Measurements from ENCODE around the gene CD34. TPM values are rescaled to one million over a fixed set of nuclear protein-coding genes. Genes with fewer than 3 reads are reported as not detected.

Gene CD34
- total RNA-seq, 1 experiment from 2014 or later, result 0.35 TPM

DNA sequence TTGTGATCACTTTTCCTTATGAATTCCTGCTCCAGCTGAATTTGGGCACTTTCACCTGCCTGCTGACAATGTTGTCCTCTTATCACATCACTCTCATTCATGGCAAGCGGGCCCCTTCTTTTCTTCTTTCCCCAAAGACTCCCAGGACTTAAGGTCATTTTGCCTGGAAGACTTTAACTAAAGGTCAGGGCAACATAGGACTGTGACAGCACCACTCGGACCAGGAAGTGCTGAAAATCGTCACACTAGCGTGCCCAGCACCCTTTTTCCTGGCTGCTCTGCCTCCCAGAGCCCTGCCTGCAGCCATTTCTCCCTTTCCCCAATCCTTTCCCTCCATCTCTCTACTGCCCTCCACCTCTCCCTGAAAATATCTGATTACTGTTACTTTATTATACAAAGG lies 35.4 kb downstream of the CD34 start:
- H3K4me2 ChIP-seq (ENCODE audit: insufficient read depth, insufficient read length, low read length), result no peak overlapping the region
- no peaks in the 10 kb centered on the region for H4K20me1 ChIP-seq (ENCODE audit: control insufficient read depth, insufficient read depth, insufficient read length)
- H3K27ac ChIP-seq (ENCODE audit: insufficient read length, low read depth, low read length), result no peak overlapping the region
- no peak overlapping the region for H4K5ac ChIP-seq (ENCODE audit: insufficient read length, low read depth, low read length)
- H3K79me1 ChIP-seq (ENCODE audit: insufficient read depth, low read depth, low read length, poor library complexity, severe bottlenecking), result no peaks in the 10 kb centered on the region
- H3K14ac ChIP-seq (ENCODE audit: insufficient read depth, low read length), result no peak overlapping the region
- H2BK15ac ChIP-seq (ENCODE audit: low read depth, low read length), result no peak overlapping the region
- Mint-ChIP-seq H3K27me3 (ENCODE audit: low read depth) (peaks cover 19% of the 10 kb centered on the region), H3K9me3 (no peaks in the 10 kb centered on the region), H3K4me3 (no peak overlapping the region), H3K4me1 (peaks cover 7 to 10% of the 10 kb centered on the region in 2 experiments), H3K27ac (no peak overlapping the region), H3K36me3 (ENCODE audit: insufficient read depth in 1 of 3, low read depth in 3 of 3) (no peaks in the 10 kb centered on the region)
- no peak overlapping the region for H2AFZ ChIP-seq (ENCODE audit: low read length)
- no peak overlapping the region for H2BK120ac ChIP-seq (ENCODE audit: low read depth, low read length, poor library complexity, severe bottlenecking)
- no CpG with 5 or more reads among the region's 4 CpGs for WGBS (ENCODE audit: extremely low coverage, insufficient read length, low lambda C conversion rate)
- H3K9me3 ChIP-seq (ENCODE audit: control insufficient read depth, low read depth, low read length), result no peaks in the 10 kb centered on the region
- no peaks in the 10 kb centered on the region for H3K23me2 ChIP-seq (ENCODE audit: insufficient read length, low read depth, low read length, poor library complexity, severe bottlenecking)
- H4K91ac ChIP-seq (ENCODE audit: insufficient read length, low read depth, low read length), result no peak overlapping the region
- H3K9ac ChIP-seq (ENCODE audit: extremely low read depth, insufficient read length, low read length), result no peak overlapping the region
- no peaks in the 10 kb centered on the region for H3K27me3 ChIP-seq (ENCODE audit: insufficient read depth, low read length)
- no peak overlapping the region for H2BK20ac ChIP-seq (ENCODE audit: low read depth, low read length, poor library complexity, severe bottlenecking)
- no peak overlapping the region for H2BK5ac ChIP-seq (ENCODE audit: insufficient read length, low read length)
- H3K4me1 ChIP-seq (ENCODE audit: insufficient read depth, low read length), result no peaks in the 10 kb centered on the region; the same call in 1 of the 2 replicates
- no peak overlapping the region for H2BK12ac ChIP-seq (ENCODE audit: insufficient read length, low read depth, low read length)
- H3K4ac ChIP-seq (ENCODE audit: low read depth, low read length), result no peak overlapping the region
- DNase-seq, result no peak
- H3K23ac ChIP-seq (ENCODE audit: insufficient read length, low read depth, low read length), result no peak overlapping the region
- no peak overlapping the region for H3K56ac ChIP-seq (ENCODE audit: insufficient read length, low read depth, low read length)
- no peak overlapping the region for H4K8ac ChIP-seq (replicated peaks; ENCODE audit: insufficient read length, low read depth, low read length)
- TF ChIP-seq, protein P1, sequence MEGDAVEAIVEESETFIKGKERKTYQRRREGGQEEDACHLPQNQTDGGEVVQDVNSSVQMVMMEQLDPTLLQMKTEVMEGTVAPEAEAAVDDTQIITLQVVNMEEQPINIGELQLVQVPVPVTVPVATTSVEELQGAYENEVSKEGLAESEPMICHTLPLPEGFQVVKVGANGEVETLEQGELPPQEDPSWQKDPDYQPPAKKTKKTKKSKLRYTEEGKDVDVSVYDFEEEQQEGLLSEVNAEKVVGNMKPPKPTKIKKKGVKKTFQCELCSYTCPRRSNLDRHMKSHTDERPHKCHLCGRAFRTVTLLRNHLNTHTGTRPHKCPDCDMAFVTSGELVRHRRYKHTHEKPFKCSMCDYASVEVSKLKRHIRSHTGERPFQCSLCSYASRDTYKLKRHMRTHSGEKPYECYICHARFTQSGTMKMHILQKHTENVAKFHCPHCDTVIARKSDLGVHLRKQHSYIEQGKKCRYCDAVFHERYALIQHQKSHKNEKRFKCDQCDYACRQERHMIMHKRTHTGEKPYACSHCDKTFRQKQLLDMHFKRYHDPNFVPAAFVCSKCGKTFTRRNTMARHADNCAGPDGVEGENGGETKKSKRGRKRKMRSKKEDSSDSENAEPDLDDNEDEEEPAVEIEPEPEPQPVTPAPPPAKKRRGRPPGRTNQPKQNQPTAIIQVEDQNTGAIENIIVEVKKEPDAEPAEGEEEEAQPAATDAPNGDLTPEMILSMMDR (conservative IDR thresholded peaks at IDR 0.05), result no peak
- no peaks in the 10 kb centered on the region for H3K79me2 ChIP-seq (ENCODE audit: insufficient read depth, low read length)
- H3K18ac ChIP-seq (ENCODE audit: insufficient read length, low read depth, low read length), result no peak overlapping the region
- H3T11ph ChIP-seq (ENCODE audit: low read length), result no peak overlapping the region
- H2AK5ac ChIP-seq (ENCODE audit: insufficient read length, low read length), result no peak overlapping the region

Data from H9 (cell line).